ENCODE measurements around the gene SF1. TPM values are rescaled to one million over a fixed set of nuclear protein-coding genes. Genes with fewer than 3 reads are reported as not detected.
A peak's percentile ranks its signal among the peaks of the same experiment; 100 is the strongest.

Gene SF1
- total and polyA plus RNA-seq, 2 of the 4 experiments (the other 2 are of a cell fraction), result 56.8 to 88.0 TPM

DNA sequence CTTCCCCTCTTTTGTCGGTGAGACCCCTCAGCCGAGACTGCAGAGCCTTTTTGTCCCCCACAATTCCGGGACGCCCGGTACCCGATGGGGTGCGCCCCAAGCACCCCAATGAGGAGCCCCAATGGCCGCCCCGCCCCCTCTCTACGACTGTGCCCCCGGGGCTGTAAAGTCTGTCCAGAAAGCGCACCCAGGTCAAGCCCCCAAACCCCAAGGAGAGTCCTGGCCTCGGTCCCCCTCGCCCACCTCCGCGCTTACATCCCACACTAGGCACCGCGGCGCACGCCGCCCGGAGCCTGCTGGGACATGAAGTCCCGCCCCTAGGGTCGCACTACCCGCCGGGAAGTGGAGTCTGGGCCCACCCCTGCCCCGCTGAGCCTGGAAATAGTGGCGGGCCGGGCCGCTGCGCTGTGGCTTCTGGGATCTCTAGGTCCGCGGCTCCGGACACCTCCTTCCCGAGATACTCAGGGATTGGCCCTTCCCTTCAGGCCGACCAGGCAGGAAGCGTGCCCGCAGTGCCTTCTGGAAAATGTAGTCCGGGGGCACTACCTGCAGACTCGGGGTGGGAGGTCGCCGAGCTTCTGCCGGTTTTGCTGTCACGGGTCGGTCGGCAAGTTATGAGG, 32.0 kb upstream of the SF1 start, which contains the start of gene MEN1:
Gene MEN1 (minus strand): TSS at position 281 of the 620 bp plus-strand sequence. CDS start 442 bp downstream, outside the sequence.
- TF ChIP-seq, protein P1, sequence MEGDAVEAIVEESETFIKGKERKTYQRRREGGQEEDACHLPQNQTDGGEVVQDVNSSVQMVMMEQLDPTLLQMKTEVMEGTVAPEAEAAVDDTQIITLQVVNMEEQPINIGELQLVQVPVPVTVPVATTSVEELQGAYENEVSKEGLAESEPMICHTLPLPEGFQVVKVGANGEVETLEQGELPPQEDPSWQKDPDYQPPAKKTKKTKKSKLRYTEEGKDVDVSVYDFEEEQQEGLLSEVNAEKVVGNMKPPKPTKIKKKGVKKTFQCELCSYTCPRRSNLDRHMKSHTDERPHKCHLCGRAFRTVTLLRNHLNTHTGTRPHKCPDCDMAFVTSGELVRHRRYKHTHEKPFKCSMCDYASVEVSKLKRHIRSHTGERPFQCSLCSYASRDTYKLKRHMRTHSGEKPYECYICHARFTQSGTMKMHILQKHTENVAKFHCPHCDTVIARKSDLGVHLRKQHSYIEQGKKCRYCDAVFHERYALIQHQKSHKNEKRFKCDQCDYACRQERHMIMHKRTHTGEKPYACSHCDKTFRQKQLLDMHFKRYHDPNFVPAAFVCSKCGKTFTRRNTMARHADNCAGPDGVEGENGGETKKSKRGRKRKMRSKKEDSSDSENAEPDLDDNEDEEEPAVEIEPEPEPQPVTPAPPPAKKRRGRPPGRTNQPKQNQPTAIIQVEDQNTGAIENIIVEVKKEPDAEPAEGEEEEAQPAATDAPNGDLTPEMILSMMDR (conservative IDR thresholded peaks at IDR 0.05; ENCODE audit: low read depth, low read length), result no peak
- TF ChIP-seq POLR2A (IDR thresholded peaks at IDR 0.05; ENCODE audit: low read depth, low read length) (peak; percentile 75), MAZ (IDR thresholded peaks at IDR 0.05; ENCODE audit: borderline replicate concordance, low read depth, low read length) (peak; percentile 61; the same call in 1 of the 2 replicates), BHLHE40 (IDR thresholded peaks at IDR 0.05; ENCODE audit: low read depth, low read length) (peak; percentile 59; the same call in 1 of the 2 replicates), MXI1 (IDR thresholded peaks at IDR 0.05; ENCODE audit: borderline replicate concordance, low read depth, low read length) (peak; percentile 82; the same call in 1 of the 2 replicates)
- H3K18ac ChIP-seq (ENCODE audit: low read depth, low read length), result no peak within 1 kb of the TSS
- H3K79me1 ChIP-seq (ENCODE audit: low read depth in 1 of 2, low read length in 2 of 2), result peaks cover 0 to 29% of the 10 kb centered on the region in 2 experiments; a peak in 3 of 4 replicates
- peak within 1 kb of the TSS; percentile 92 for H2AFZ ChIP-seq (replicated peaks; ENCODE audit: low read length, poor library complexity)
- H3K27ac ChIP-seq (ENCODE audit: insufficient read depth, low read length), result peak within 1 kb of the TSS; percentile 39; the same call in 1 of the 2 replicates
- H3K9me1 ChIP-seq (ENCODE audit: insufficient read depth, low read length), result peaks cover 13% of the 10 kb centered on the region
- H2BK120ac ChIP-seq (ENCODE audit: low read depth, low read length), result no peak within 1 kb of the TSS
- peak within 1 kb of the TSS; percentile 68 for H2AK5ac ChIP-seq (ENCODE audit: low read depth, low read length)
- peak within 1 kb of the TSS; percentile 5; the same call in 1 of the 3 replicates for H2BK15ac ChIP-seq (ENCODE audit: low read depth, low read length)
- H2AK9ac ChIP-seq (replicated peaks; ENCODE audit: low read depth, low read length, poor library complexity), result peak within 1 kb of the TSS; percentile 95
- H4K5ac ChIP-seq (ENCODE audit: low read depth, low read length), result peak within 1 kb of the TSS; percentile 60
- H3K14ac ChIP-seq (replicated peaks; ENCODE audit: low read depth, low read length), result peak within 1 kb of the TSS; percentile 87; the same call in 1 of the 2 replicates
- POLR2A ChIA-PET (ENCODE audit: unreplicated experiment), result interaction anchor here (0.6 kb wide), 1 partner anchor 8 kb away, joined by 6 read pairs; the partner anchor contains the start of gene MAP4K2
- H2BK5ac ChIP-seq (ENCODE audit: low read depth, low read length, poor library complexity, severe bottlenecking), result no peak within 1 kb of the TSS
- peak within 1 kb of the TSS; percentile 67 for H3K9ac ChIP-seq (ENCODE audit: low read depth, low read length)
- peak; percentile 93 for DNase-seq
- no peaks in the 10 kb centered on the region for H4K20me1 ChIP-seq (ENCODE audit: insufficient read depth, low read length)
- H3K4me3 ChIP-seq (ENCODE audit: insufficient read depth, low read depth, low read length), result peak within 1 kb of the TSS; percentile 65
- H2BK20ac ChIP-seq (ENCODE audit: low read depth, low read length), result no peak within 1 kb of the TSS
- H3K9me3 ChIP-seq (ENCODE audit: control insufficient read depth, insufficient read depth, low read length), result no peaks in the 10 kb centered on the region
- H4K91ac ChIP-seq (ENCODE audit: insufficient read depth, low read depth, low read length), result peak within 1 kb of the TSS; percentile 50; the same call in 1 of the 2 replicates
- BruUV-seq (replicated peaks), result no TSS peak
- H3K27me3 ChIP-seq (ENCODE audit: control insufficient read depth, insufficient read depth, low read length), result no peaks in the 10 kb centered on the region; the same call in 1 of the 2 replicates
- peak within 1 kb of the TSS; percentile 27 for H3K56ac ChIP-seq (ENCODE audit: extremely low read depth, insufficient read depth, low read length)
- dilution Hi-C loops (cut with HindIII; ENCODE audit: low sequenced_read_pairs, unreplicated experiment) (no loop called here), in situ Hi-C loops (cut with MboI; ENCODE audit: low sequenced_read_pairs) (no loop called here), intact Hi-C loops (cut with micrococcal nuclease) (no loop called here)
- CTCF ChIA-PET, result no interaction called here
- H4K8ac ChIP-seq (ENCODE audit: low read depth in 2 of 2, low read length in 2 of 2), result peak within 1 kb of the TSS; percentile 93
- WGBS, 2 experiments (ENCODE audit: extremely low coverage in 2 of 2, insufficient read length in 1 of 2), result 0% methylated on average over 8 of the region's 46 CpGs; no CpG with 5 or more reads in 1 of the 2 experiments
- H3K4me2 ChIP-seq (ENCODE audit: low read depth, low read length), result peak within 1 kb of the TSS; percentile 92
- H3K23ac ChIP-seq (ENCODE audit: low read depth, low read length), result peak within 1 kb of the TSS; percentile 38; the same call in 1 of the 2 replicates
- ATAC-seq (ENCODE audit: low read depth), result peak; percentile 99
- peaks cover 14% of the 10 kb centered on the region for H3K36me3 ChIP-seq (ENCODE audit: control insufficient read depth, insufficient read depth, low read length)
- H3K4me1 ChIP-seq (ENCODE audit: control insufficient read depth, insufficient read depth, low read length), result peaks cover 5% of the 10 kb centered on the region
- peak within 1 kb of the TSS; percentile 63 for H3K4ac ChIP-seq (ENCODE audit: low read depth, low read length)
